DND-41 (cell line): Measurements from ENCODE around the gene MYO5C.

ENCODE experiments used
- ATAC-seq: fragments of 200-7000 bp; cut with Tn5 transposase; 3 replicates; pipeline ENCODE4 v1.9.1; 2021; ENCODE audit warnings: low read depth; ENCODE audit not compliant: insufficient read depth
- DNase-seq: peaks from one replicate; pipeline ENCODE4 v3.0.0-alpha.2; 2020
- H2AFZ ChIP-seq: 2 replicates; pipeline ENCODE4 v1.6.0; 2012; ENCODE audit warnings: low read depth, low read length
- H3K27ac ChIP-seq: 2 replicates; pipeline ENCODE4 v1.5.1; 2012; ENCODE audit warnings: low read length, inconsistent platforms
- H3K27me3 ChIP-seq: fragments of 200-600 bp; sonication (generic); 2 replicates; pipeline ENCODE4 v1.6.0; 2012; ENCODE audit warnings: low read length, mild to moderate bottlenecking, inconsistent platforms; ENCODE audit not compliant: insufficient read depth, poor library complexity
- H3K36me3 ChIP-seq: 2 replicates; pipeline ENCODE4 v1.5.1; 2012; ENCODE audit warnings: low read length, inconsistent platforms; ENCODE audit not compliant: insufficient read depth
- H3K4me1 ChIP-seq: 2 replicates; pipeline ENCODE4 v1.5.1; 2012; ENCODE audit warnings: mild to moderate bottlenecking, low read length; ENCODE audit not compliant: insufficient read depth
- H3K4me2 ChIP-seq: 2 replicates; pipeline ENCODE4 v1.6.0; 2012; ENCODE audit warnings: mild to moderate bottlenecking, moderate library complexity, low read length, inconsistent platforms; ENCODE audit not compliant: insufficient read depth
- H3K4me3 ChIP-seq, 2 experiments: fragments of 200-600 bp in 1 of 2; shearing (Covaris generic) in 1 of 2; 2 replicates each; pipeline ENCODE4 v1.5.1; 2012 to 2016; ENCODE audit warnings: inconsistent platforms in 2 of 2, low read length in 2 of 2, mild to moderate bottlenecking in 2 of 2, low read depth in 1 of 2, moderate library complexity in 1 of 2
- H3K79me2 ChIP-seq: 2 replicates; pipeline ENCODE4 v1.6.0; 2012; ENCODE audit warnings: low read length, inconsistent platforms; ENCODE audit not compliant: insufficient read depth
- H3K9ac ChIP-seq: 2 replicates; pipeline ENCODE4 v1.6.0; 2012; ENCODE audit warnings: low read depth, mild to moderate bottlenecking, inconsistent platforms, low read length, moderate library complexity
- H3K9me3 ChIP-seq: 2 replicates; pipeline ENCODE4 v1.5.1; 2012; ENCODE audit warnings: low read length, moderate library complexity, mild to moderate bottlenecking, inconsistent platforms; ENCODE audit not compliant: insufficient read depth, severe bottlenecking
- H4K20me1 ChIP-seq: 2 replicates; pipeline ENCODE4 v1.6.0; 2012; ENCODE audit warnings: low read length; ENCODE audit not compliant: insufficient read depth
- CTCF ChIP-seq: IDR thresholded peaks from 2 replicates; pipeline ENCODE4 v1.5.1; 2012; ENCODE audit warnings: borderline replicate concordance, low read length, moderate library complexity, mild to moderate bottlenecking; ENCODE audit not compliant: poor library complexity, severe bottlenecking; ENCODE audit errors: extremely low read depth
- EZH2 ChIP-seq: IDR thresholded peaks from 3 replicates; pipeline ENCODE4 v1.6.1; 2012; ENCODE audit warnings: borderline replicate concordance, low read depth, mild to moderate bottlenecking, moderate library complexity, low read length, inconsistent platforms; ENCODE audit not compliant: severe bottlenecking

The MYO5C gene

GRCh38 chr15:52318729-52319500 lies 23.3 kb upstream of the MYO5C start:
- no peak for ATAC-seq
- no peaks in the 10 kb centered on the region for H3K4me1 ChIP-seq
- no peaks in the 10 kb centered on the region for H4K20me1 ChIP-seq

GRCh38 chr15:52317688-52318087 lies 22.1 kb upstream of the MYO5C start:
- no peak overlapping the region for H2AFZ ChIP-seq
- peaks cover 31% of the 10 kb centered on the region for H3K36me3 ChIP-seq
- no peaks in the 10 kb centered on the region for H3K4me1 ChIP-seq
- H3K9me3 ChIP-seq = no peaks in the 10 kb centered on the region
- H3K27me3 ChIP-seq = no peaks in the 10 kb centered on the region
- no peak overlapping the region for H3K27ac ChIP-seq
- TF ChIP-seq CTCF (no peak), EZH2 (no peak)
- no peak overlapping the region for H3K9ac ChIP-seq
- no peaks in the 10 kb centered on the region for H3K79me2 ChIP-seq
- no peak overlapping the region for H3K4me2 ChIP-seq
- H4K20me1 ChIP-seq = no peaks in the 10 kb centered on the region
- no peak overlapping the region for H3K4me3 ChIP-seq
- DNase-seq (no peak), ATAC-seq (no peak)

More at GRCh38 chr15:52318729-52319500, 23.3 kb upstream of the MYO5C start:
- TF ChIP-seq EZH2 (no peak), CTCF (no peak)
- no peak overlapping the region for H3K4me3 ChIP-seq
- no peaks in the 10 kb centered on the region for H3K27me3 ChIP-seq
- no peak for DNase-seq
- peaks cover 24% of the 10 kb centered on the region for H3K36me3 ChIP-seq
- no peak overlapping the region for H3K4me2 ChIP-seq
- no peak overlapping the region for H3K27ac ChIP-seq
- no peaks in the 10 kb centered on the region for H3K79me2 ChIP-seq
- no peak overlapping the region for H2AFZ ChIP-seq
- no peak overlapping the region for H3K9ac ChIP-seq
- H3K9me3 ChIP-seq = no peaks in the 10 kb centered on the region

GRCh38 chr15:52317022-52317421 lies 21.4 kb upstream of the MYO5C start:
- TF ChIP-seq EZH2 = no peak
- Histone ChIP-seq H3K36me3 (peaks cover 28% of the 10 kb centered on the region), H2AFZ (no peak overlapping the region), H3K4me2 (no peak overlapping the region), H3K4me1 (no peaks in the 10 kb centered on the region), H3K9me3 (no peaks in the 10 kb centered on the region), H3K27ac (no peak overlapping the region), H3K9ac (no peak overlapping the region), H3K4me3 (no peak overlapping the region), H4K20me1 (no peaks in the 10 kb centered on the region), H3K79me2 (no peaks in the 10 kb centered on the region), H3K27me3 (no peaks in the 10 kb centered on the region)
- DNase-seq (no peak), ATAC-seq (no peak)

- H3K27ac ChIP-seq = no peak overlapping the region
- H3K27me3 ChIP-seq = no peaks in the 10 kb centered on the region
- H3K36me3 ChIP-seq = peaks cover 10% of the 10 kb centered on the region; the same call in 1 of the 2 replicates
- no peak overlapping the region for H3K4me3 ChIP-seq
- no peaks in the 10 kb centered on the region for H3K4me1 ChIP-seq
- no peak overlapping the region for H2AFZ ChIP-seq
- no peak overlapping the region for H3K4me2 ChIP-seq
- no peaks in the 10 kb centered on the region for H3K9me3 ChIP-seq
- H4K20me1 ChIP-seq = no peaks in the 10 kb centered on the region
- no peak for ATAC-seq
- TF ChIP-seq CTCF (no peak), EZH2 (no peak)
- no peak overlapping the region for H3K9ac ChIP-seq
- H3K79me2 ChIP-seq = no peaks in the 10 kb centered on the region
- DNase-seq = no peak
Measured at GRCh38 chr15:52309154-52309548, 13.5 kb upstream of the MYO5C start.
